ENCODE data around the gene DUSP16. TPM values are rescaled to one million over a fixed set of nuclear protein-coding genes. Genes with fewer than 3 reads are reported as not detected.

The DUSP16 gene
- total and polyA plus RNA-seq, 2 of the 8 experiments (the other 6 are each of a cell fraction or from before 2014, with no cell fraction given), result 31.6 to 55.9 TPM

DNA sequence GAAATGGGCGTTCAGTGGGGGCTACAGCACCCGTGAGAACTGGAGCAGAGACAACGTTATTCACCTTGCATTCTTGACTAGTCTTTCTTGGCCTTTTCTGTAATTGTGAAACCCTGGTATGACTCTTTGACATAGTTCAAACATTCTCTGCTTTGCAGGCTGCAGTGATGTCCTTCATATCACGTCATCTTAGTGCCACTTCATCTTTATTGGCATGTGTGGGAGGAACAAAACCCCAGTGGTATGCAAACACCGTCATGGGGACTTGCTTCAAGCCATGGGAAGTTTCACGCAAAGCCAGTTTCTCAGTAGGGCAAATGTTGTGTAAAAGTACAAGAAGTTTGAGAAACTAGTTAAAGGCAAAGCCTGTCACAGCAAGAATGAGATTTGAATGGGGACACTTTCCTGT lies 20.2 kb upstream of the DUSP16 start:
- Histone ChIP-seq H3K23me2 (ENCODE audit: low read depth, low read length) (no peaks in the 10 kb centered on the region), H4K5ac (ENCODE audit: insufficient read length, low read depth, low read length) (no peak overlapping the region), H2BK5ac (ENCODE audit: low read depth, low read length) (no peak overlapping the region), H3K79me1 (ENCODE audit: low read depth, low read length) (no peaks in the 10 kb centered on the region), H2BK12ac (ENCODE audit: low read depth, low read length) (no peak overlapping the region), H2AK5ac (ENCODE audit: low read depth, low read length) (no peak overlapping the region), H3K4me3 (ENCODE audit: extremely low read depth in 1 of 4, insufficient read depth in 2 of 4, low read depth in 3 of 4, low read length in 4 of 4) (no peak overlapping the region), H2BK15ac (ENCODE audit: low read length) (0 out of 2 replicates have a peak overlapping the region, but pooled peaks have one; percentile 62), H3K36me3 (ENCODE audit: control insufficient read depth in 2 of 4, insufficient read depth in 4 of 4, low read length in 3 of 4) (no peaks in the 10 kb centered on the region), H3K56ac (replicated peaks; ENCODE audit: insufficient read length, low read depth, low read length) (no peak overlapping the region), H3K14ac (ENCODE audit: insufficient read length) (no peak overlapping the region), H3K4ac (replicated peaks; ENCODE audit: insufficient read length, low read depth, low read length) (no peak overlapping the region), H3K18ac (ENCODE audit: extremely low read depth, low read length) (no peak overlapping the region), H3K4me2 (ENCODE audit: insufficient read depth in 1 of 2, low read depth in 2 of 2, low read length in 2 of 2) (no peak overlapping the region), H3K9me3 (ENCODE audit: insufficient read depth in 2 of 2, low read depth in 1 of 2, low read length in 1 of 2) (no peaks in the 10 kb centered on the region), H2BK20ac (ENCODE audit: low read length) (no peak overlapping the region), H3K9ac (replicated peaks in 1 of 4; ENCODE audit: extremely low read depth in 1 of 4, low read depth in 3 of 4, low read length in 3 of 4) (no peak overlapping the region), H4K8ac (ENCODE audit: extremely low read depth, insufficient read depth, low read length) (no peak overlapping the region), H3K4me1 (replicated peaks in 1 of 4; ENCODE audit: control insufficient read depth in 3 of 4, insufficient read depth in 4 of 4, low read length in 3 of 4) (no peaks in the 10 kb centered on the region; a peak in 1 of 7 replicates), H2BK120ac (replicated peaks; ENCODE audit: low read depth, low read length) (no peak overlapping the region), H3K27ac (ENCODE audit: low read depth, low read length) (no peak overlapping the region), H3K79me2 (ENCODE audit: control insufficient read depth in 1 of 2, insufficient read depth in 2 of 2, low read length in 2 of 2) (no peaks in the 10 kb centered on the region), H2AFZ (ENCODE audit: low read length) (no peak overlapping the region), H3K27me3 (replicated peaks in 1 of 4; ENCODE audit: control insufficient read depth in 3 of 4, extremely low read depth in 1 of 4, insufficient read depth in 3 of 4, low read length in 3 of 4) (no peaks in the 10 kb centered on the region), H3K23ac (ENCODE audit: insufficient read length) (no peak overlapping the region), H4K20me1 (replicated peaks in 1 of 2; ENCODE audit: control insufficient read depth in 1 of 2, insufficient read depth in 2 of 2, low read length in 2 of 2) (no peaks in the 10 kb centered on the region), H4K91ac (replicated peaks; ENCODE audit: insufficient read length, low read length) (no peak overlapping the region)
- DNase-seq (ENCODE audit: low read depth in 1 of 2, low spot score in 2 of 2) (no peak), FAIRE-seq (no peak)
- TF ChIP-seq FOSL1 (IDR thresholded peaks at IDR 0.05; ENCODE audit: insufficient read depth, low read depth, low read length), result no peak
- no peak for TF ChIP-seq EZH2 (IDR thresholded peaks at IDR 0.05; ENCODE audit: low read depth, low read length, severe bottlenecking)
- TF ChIP-seq RNF2 (IDR thresholded peaks at IDR 0.05; ENCODE audit: borderline replicate concordance, low read depth, low read length, missing control alignments, poor library complexity, severe bottlenecking), result no peak
- TF ChIP-seq TBP (IDR thresholded peaks at IDR 0.05; ENCODE audit: low read depth, low read length), result no peak
- TF ChIP-seq SP4 (IDR thresholded peaks at IDR 0.05; ENCODE audit: low read length), result no peak
- no peak for TF ChIP-seq SP1 (IDR thresholded peaks at IDR 0.05; ENCODE audit: low read depth, low read length)
- TF ChIP-seq CBX5 (IDR thresholded peaks at IDR 0.05; ENCODE audit: low read depth, low read length), result no peak
- no peak for TF ChIP-seq MAX (IDR thresholded peaks at IDR 0.05)
- no peak for TF ChIP-seq SRF (IDR thresholded peaks at IDR 0.05; ENCODE audit: low read depth, low read length)
- ChIA-PET CTCF (ENCODE audit: partially characterized antibody) (no interaction called here), POLR2A (ENCODE audit: partially characterized antibody) (no interaction called here)
- WGBS, 2 experiments (ENCODE audit: extremely low coverage in 1 of 2, insufficient coverage in 1 of 2, insufficient read length in 1 of 2, insufficient replicate concordance in 2 of 2, low coverage in 1 of 2, low lambda C conversion rate in 2 of 2, missing lambda C conversion rate in 1 of 2), result 89% methylated on average over 6 of the region's 6 CpGs; no CpG with 5 or more reads in 1 of the 2 experiments
